Fibroblast of upper back skin (primary cell): ENCODE data around the gene FAM117B.

Experiments used
- DNase-seq: peaks from one replicate; pipeline ENCODE4 v3.0.0-alpha.2; 2013

Gene FAM117B

DNA sequence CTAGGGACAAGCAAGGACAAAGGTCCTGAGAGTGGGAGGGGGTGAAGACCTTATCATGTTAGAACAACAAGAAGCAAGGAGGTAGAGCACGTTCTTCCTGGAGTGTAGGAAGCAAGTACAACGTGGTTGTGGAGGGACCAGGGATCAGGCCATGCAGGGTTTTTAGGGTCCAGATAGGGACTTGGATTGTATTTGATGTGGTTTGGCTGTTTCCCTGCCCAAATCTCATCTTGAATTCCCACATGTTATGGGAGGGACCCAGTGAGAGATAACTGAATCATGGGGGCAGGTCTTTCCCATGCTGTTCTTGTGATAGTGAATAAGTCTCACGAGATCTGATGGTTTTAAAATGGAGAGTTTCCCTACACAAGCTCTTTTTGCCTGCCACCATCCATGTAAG lies 183.6 kb downstream of the FAM117B start:
- DNase-seq = no peak
